Parathyroid adenoma (tissue), 2 donors: ENCODE measurements around the gene ZBTB20.

Experiments used
- H2AFZ ChIP-seq: fragments of 300-600 bp; sonication (generic); one replicate; pipeline ENCODE4 v1.7.0; 2017; ENCODE audit warnings: antibody characterized with exemption, mild to moderate bottlenecking
- H3K27ac ChIP-seq: fragments of 300-600 bp; sonication (generic); one replicate; pipeline ENCODE4 v1.7.0; 2017
- H3K27me3 ChIP-seq: fragments of 300-600 bp; sonication (generic); one replicate; pipeline ENCODE4 v1.7.0; 2017; ENCODE audit warnings: low read length; ENCODE audit not compliant: control insufficient read depth, insufficient read depth
- H3K36me3 ChIP-seq: fragments of 300-600 bp; sonication (generic); one replicate; pipeline ENCODE4 v1.7.0; 2017; ENCODE audit warnings: low read length; ENCODE audit not compliant: control insufficient read depth, insufficient read depth
- H3K4me1 ChIP-seq: fragments of 300-600 bp; sonication (generic); one replicate; pipeline ENCODE4 v1.7.0; 2017; ENCODE audit warnings: control low read depth
- H3K4me2 ChIP-seq: fragments of 300-600 bp; sonication (generic); one replicate; pipeline ENCODE4 v1.7.0; 2017; ENCODE audit warnings: low read length
- H3K4me3 ChIP-seq: fragments of 300-600 bp; sonication (generic); one replicate; pipeline ENCODE4 v1.7.0; 2017; ENCODE audit warnings: low read depth, low read length
- H3K79me2 ChIP-seq: fragments of 300-600 bp; sonication (generic); one replicate; pipeline ENCODE4 v1.7.0; 2017; ENCODE audit warnings: control low read depth
- H3K9ac ChIP-seq: fragments of 300-600 bp; sonication (generic); one replicate; pipeline ENCODE4 v1.7.0; 2017; ENCODE audit warnings: mild to moderate bottlenecking
- H3K9me3 ChIP-seq: fragments of 300-600 bp; sonication (generic); one replicate; pipeline ENCODE4 v1.7.0; 2017; ENCODE audit warnings: low read length; ENCODE audit not compliant: control insufficient read depth
- TF ChIP-seq, protein P1 (sequence below): fragments of 300-600 bp; sonication (generic); IDR thresholded peaks from one replicate; pipeline ENCODE4 v1.7.0; 2017; ENCODE audit warnings: antibody characterized with exemption, mild to moderate bottlenecking
- donor health status: primary hyperparathyroidism.

ZBTB20 gene

DNA sequence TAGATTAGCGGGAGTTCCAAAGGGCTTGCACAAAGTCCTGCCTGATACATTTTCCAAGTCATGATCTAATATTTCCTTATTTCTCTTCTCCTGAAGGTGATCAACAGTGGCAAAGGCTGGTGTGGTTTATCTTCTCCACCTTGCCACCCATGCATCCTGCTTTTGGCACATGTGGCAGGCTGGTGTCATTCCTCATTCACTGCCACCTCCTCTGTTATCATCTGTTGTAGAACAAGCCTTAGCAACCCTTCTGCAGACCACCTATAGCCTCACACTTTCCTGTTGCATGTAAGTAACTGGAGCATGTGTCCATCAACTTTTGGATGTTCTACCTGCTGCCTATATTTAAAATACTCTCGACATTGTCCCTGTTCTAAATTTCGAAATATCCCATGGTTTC lies 294.1 kb downstream of the ZBTB20 start:
- Histone ChIP-seq H3K9ac (no peak overlapping the region), H3K4me2 (no peak overlapping the region), H3K9me3 (no peaks in the 10 kb centered on the region), H3K4me1 (peaks cover 10% of the 10 kb centered on the region), H3K79me2 (no peaks in the 10 kb centered on the region), H3K36me3 (no peaks in the 10 kb centered on the region), H3K27me3 (no peaks in the 10 kb centered on the region), H2AFZ (no peak overlapping the region), H3K4me3 (no peak overlapping the region), H3K27ac (no peak overlapping the region)
- TF ChIP-seq, protein P1, sequence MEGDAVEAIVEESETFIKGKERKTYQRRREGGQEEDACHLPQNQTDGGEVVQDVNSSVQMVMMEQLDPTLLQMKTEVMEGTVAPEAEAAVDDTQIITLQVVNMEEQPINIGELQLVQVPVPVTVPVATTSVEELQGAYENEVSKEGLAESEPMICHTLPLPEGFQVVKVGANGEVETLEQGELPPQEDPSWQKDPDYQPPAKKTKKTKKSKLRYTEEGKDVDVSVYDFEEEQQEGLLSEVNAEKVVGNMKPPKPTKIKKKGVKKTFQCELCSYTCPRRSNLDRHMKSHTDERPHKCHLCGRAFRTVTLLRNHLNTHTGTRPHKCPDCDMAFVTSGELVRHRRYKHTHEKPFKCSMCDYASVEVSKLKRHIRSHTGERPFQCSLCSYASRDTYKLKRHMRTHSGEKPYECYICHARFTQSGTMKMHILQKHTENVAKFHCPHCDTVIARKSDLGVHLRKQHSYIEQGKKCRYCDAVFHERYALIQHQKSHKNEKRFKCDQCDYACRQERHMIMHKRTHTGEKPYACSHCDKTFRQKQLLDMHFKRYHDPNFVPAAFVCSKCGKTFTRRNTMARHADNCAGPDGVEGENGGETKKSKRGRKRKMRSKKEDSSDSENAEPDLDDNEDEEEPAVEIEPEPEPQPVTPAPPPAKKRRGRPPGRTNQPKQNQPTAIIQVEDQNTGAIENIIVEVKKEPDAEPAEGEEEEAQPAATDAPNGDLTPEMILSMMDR = no peak

DNA sequence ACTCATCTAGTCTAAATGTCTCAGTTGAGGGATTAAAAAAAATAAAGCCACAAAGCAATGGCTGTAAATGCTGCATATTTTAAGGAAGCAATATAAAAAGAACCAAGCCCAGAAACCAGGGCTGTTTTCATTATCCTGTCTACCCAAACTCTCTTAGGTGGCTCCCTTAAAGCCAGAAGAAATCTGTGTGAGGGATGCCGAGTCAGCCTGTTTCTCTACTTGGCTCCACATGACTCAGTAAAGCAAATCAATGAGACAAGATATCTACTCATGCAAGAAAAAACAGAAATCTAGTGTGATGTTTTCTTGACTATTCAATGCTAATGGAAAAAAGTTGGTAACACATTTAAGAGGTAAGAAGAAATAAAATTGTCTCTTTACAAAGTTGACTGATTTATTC lies 296.2 kb downstream of the ZBTB20 start:
- Histone ChIP-seq H3K9me3 (no peaks in the 10 kb centered on the region), H3K79me2 (no peaks in the 10 kb centered on the region), H2AFZ (no peak overlapping the region), H3K4me2 (no peak overlapping the region), H3K4me3 (no peak overlapping the region), H3K9ac (no peak overlapping the region), H3K27ac (no peak overlapping the region), H3K27me3 (no peaks in the 10 kb centered on the region), H3K36me3 (no peaks in the 10 kb centered on the region), H3K4me1 (peaks cover 12% of the 10 kb centered on the region)
- TF ChIP-seq, protein P1 = no peak

DNA sequence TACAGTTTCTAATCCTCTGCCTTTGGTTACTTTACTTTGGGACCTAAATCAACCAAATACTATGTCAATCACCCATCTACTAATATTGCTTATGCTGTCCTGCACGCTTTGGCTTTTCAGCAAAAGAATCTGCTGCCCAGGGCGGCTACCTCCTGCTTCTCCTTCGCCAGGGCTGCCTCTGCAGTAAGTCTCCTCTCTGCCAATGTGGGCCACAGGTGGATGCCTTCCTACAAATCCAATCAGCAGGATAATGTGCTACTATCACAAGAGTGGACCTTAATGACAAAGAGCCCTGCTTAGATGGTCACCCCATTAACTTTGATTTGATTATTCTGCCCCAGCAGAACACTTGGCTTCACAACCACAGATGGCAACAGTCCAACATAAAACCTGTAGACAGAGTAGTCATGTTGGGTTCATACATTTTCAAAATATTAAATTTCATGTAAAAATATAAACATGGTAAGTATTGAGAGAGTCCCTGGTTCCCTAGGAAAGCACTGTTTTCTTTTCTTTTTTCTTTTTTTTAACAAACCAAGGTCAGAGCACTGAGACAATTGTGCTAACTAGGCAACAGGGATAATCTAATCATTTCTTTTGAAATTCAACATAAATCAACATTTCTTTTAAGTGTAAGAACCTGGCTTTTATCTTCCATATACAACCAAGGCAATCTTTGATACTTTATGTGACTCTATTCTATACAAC lies 298.3 kb downstream of the ZBTB20 start:
- H3K4me1 ChIP-seq = peaks cover 12% of the 10 kb centered on the region
- H3K27ac ChIP-seq = no peak overlapping the region
- no peak overlapping the region for H3K9ac ChIP-seq

DNA sequence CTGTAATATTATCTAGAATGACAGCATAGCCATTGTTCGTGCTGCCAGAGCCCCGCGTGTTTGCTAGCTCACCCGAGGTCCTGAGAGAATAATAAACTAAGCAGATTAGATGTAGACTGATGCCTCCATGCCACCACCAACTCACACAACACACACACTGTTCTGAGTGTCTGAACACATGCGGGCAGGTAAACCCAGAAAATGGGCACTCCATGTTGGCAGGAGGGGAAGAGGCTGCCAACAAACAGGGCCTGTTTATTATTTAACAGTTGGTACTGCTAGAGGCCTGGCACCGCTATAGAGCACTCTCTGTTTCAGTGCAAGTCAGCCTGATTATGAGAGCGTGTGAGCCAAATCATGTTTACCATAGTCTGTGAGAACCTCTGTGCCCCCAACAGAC lies 299.0 kb downstream of the ZBTB20 start:
- Histone ChIP-seq H3K9ac (no peak overlapping the region), H3K4me2 (no peak overlapping the region), H3K27ac (no peak overlapping the region), H3K4me1 (peaks cover 9% of the 10 kb centered on the region), H3K36me3 (no peaks in the 10 kb centered on the region), H3K4me3 (no peak overlapping the region), H3K79me2 (no peaks in the 10 kb centered on the region), H3K9me3 (no peaks in the 10 kb centered on the region), H3K27me3 (no peaks in the 10 kb centered on the region), H2AFZ (no peak overlapping the region)
- TF ChIP-seq, protein P1 = no peak

More for the DNA sequence above, 298.3 kb downstream of the ZBTB20 start:
- Histone ChIP-seq H3K36me3 (no peaks in the 10 kb centered on the region), H3K4me3 (no peak overlapping the region), H3K9me3 (no peaks in the 10 kb centered on the region), H3K79me2 (no peaks in the 10 kb centered on the region), H3K4me2 (no peak overlapping the region), H2AFZ (no peak overlapping the region), H3K27me3 (no peaks in the 10 kb centered on the region)
- TF ChIP-seq, protein P1 = no peak

DNA sequence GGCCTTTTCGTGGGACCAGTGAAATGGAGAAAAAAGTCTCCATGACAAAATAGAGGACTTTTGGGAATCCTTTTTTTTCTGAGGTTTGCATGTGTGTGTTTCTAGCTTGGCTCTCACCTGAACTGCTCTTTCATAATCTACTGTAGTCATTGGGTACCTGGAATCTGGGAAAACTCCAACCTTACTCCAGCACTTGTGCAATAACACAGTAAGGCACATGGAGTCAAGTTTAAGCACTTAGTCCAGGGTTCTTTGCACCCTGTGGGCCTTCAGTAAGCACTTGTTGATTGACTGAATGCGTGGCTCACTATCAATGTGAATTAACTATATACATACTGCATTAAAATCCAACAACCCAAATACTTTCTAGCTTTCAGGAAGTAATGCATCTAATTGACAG lies 299.5 kb downstream of the ZBTB20 start:
- TF ChIP-seq, protein P1 = no peak
- no peak overlapping the region for H3K4me2 ChIP-seq
- H2AFZ ChIP-seq = no peak overlapping the region
- H3K4me1 ChIP-seq = peaks cover 8% of the 10 kb centered on the region
- H3K9ac ChIP-seq = no peak overlapping the region
- H3K79me2 ChIP-seq = no peaks in the 10 kb centered on the region
- no peak overlapping the region for H3K27ac ChIP-seq
- H3K9me3 ChIP-seq = no peaks in the 10 kb centered on the region
- no peaks in the 10 kb centered on the region for H3K27me3 ChIP-seq
- H3K36me3 ChIP-seq = no peaks in the 10 kb centered on the region
- H3K4me3 ChIP-seq = no peak overlapping the region
